Fibroblast of gingiva (primary cell): Measurements from ENCODE around the gene NIM1K.
"Not testable (repeated sequence)": the region's sequence is repeated elsewhere in the genome, so short reads cannot be mapped to it uniquely, and the experiment has no call there.

ENCODE experiments used
- DNase-seq: peaks from one replicate; pipeline ENCODE4 v3.0.0-alpha.2; 2011; ENCODE audit warnings: low read depth

NIM1K gene

GRCh38 chr5:43314724-43315123 lies 122.7 kb downstream of the NIM1K start:
- DNase-seq = no peak

- DNase-seq = no peak
Observed at GRCh38 chr5:43315263-43315662, 123.2 kb downstream of the NIM1K start.

GRCh38 chr5:43315682-43316081 lies 123.7 kb downstream of the NIM1K start:
- DNase-seq = no peak

- DNase-seq = no peak
Observed at GRCh38 chr5:43316421-43316820, 124.4 kb downstream of the NIM1K start.

- no peak for DNase-seq
Observed at GRCh38 chr5:43320846-43321245, 128.8 kb downstream of the NIM1K start.

GRCh38 chr5:43323488-43323887 lies 131.5 kb downstream of the NIM1K start:
- not testable (repeated sequence) for DNase-seq

- not testable (repeated sequence) for DNase-seq
Observed at GRCh38 chr5:43325624-43326023, 133.6 kb downstream of the NIM1K start.
